Hematopoietic multipotent progenitor cell (in vitro differentiated cells): ENCODE results near the gene ATG7. TPM values are rescaled to one million over a fixed set of nuclear protein-coding genes. Genes with fewer than 3 reads are reported as not detected.
"Not testable (repeated sequence)": the region's sequence is repeated elsewhere in the genome, so short reads cannot be mapped to it uniquely, and the experiment has no call there.

ENCODE experiments used
- DNase-seq, 3 donors: peaks; one replicate each; pipeline ENCODE4 v3.0.0-alpha.2; 2011 to 2015; ENCODE audit warnings: low read depth in 2 of 3, low spot score in 2 of 3
- total RNA-seq: library from RNA; depleted of rRNA; stranded (reverse); fragments of >200 nt; gene quantifications from one replicate; pipeline ENCODE4 v1.2.3, GENCODE V29; 2012

ATG7 gene
- total RNA-seq, 1 donor = 33.9 TPM

- DNase-seq = no peak
Measured at GRCh38 chr3:11452885-11453847, 181.0 kb downstream of the ATG7 start.

DNA sequence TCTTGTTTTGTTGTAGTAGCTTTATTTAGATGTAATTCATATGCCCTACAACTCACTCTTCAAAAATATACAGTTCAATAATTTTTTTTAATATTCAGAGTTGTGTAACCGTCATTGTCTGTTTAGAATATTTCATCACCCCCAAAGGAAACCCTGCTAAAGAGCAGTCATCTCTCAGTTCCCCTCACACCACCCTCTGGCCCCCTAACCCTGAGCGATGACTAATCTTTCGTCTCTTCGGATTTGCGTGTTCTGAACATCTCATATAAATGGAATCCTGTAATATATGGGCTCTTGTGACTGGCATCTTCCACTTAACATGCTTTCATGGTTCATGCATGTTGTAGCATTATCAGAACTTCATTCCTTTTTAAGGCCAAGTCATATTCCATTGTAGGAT, 183.8 kb downstream of the ATG7 start:
- DNase-seq = no peak

DNA sequence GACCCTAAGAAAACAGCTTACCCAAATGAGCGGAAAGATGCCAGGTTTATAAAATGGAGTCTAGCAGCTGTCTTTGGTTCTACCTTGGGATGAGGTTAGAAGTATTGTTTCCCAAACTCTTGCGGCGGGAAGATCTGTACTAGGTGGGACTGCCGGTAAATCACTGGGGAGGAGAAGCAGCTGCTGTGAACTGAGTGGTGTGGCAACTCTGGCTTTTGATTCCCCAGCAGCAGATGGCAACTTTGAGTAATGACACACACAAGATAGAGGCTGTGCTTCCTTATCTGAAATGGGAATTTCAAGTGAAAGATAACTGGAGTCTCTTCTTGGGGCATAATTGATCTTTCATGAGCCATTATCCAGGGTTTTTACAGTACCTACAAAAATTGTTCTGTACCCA, 184.9 kb downstream of the ATG7 start:
- no peak for DNase-seq

GRCh38 chr3:11459186-11459824, 187.1 kb downstream of the ATG7 start:
- DNase-seq = no peak

DNA sequence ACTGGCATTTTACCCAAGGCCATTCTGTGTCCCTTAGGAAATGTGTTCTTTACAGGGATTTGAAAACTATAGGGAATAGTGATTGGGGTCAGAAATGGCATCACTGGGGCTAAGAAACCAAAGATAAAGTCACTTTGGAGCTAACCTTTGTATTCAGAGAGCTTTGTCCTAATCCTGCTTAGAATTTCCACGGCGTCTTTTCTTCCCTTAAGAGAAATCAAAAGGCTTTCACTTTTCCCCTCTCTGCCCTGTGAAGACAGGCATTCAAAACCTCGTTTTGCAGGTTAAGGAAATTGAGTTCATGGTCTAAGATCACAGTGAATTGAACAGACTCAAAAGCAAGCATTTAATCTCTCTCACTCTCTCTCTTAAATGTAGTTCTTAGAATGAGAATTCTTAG, 189.0 kb downstream of the ATG7 start:
- no peak for DNase-seq

DNA sequence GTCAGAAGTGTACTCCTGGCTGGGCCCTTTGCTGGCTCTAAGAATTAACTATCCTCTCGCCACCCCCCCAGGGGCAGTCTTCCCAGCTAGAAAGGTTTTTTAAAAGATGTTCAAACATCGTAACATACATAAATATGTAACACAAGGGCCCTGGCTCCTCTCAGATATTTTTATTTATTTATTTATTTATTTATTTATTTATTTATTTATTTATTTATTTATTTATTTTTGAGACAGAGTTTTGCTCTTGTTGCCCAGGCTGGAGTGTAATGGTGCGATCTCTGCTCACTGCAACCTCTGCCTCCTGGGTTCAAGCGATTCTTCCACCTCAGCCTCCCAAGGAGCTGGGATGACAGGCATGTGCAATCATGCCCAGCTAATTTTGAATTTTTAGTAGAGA, 190.5 kb downstream of the ATG7 start:
- not testable (repeated sequence) for DNase-seq

GRCh38 chr3:11463591-11463990, 191.4 kb downstream of the ATG7 start:
- no peak for DNase-seq

GRCh38 chr3:11464356-11464755, 192.2 kb downstream of the ATG7 start:
- DNase-seq = no peak

GRCh38 chr3:11465744-11466616, 193.8 kb downstream of the ATG7 start:
- no peak for DNase-seq

- DNase-seq = no peak
Measured at GRCh38 chr3:11467875-11468274, 195.7 kb downstream of the ATG7 start.

DNA sequence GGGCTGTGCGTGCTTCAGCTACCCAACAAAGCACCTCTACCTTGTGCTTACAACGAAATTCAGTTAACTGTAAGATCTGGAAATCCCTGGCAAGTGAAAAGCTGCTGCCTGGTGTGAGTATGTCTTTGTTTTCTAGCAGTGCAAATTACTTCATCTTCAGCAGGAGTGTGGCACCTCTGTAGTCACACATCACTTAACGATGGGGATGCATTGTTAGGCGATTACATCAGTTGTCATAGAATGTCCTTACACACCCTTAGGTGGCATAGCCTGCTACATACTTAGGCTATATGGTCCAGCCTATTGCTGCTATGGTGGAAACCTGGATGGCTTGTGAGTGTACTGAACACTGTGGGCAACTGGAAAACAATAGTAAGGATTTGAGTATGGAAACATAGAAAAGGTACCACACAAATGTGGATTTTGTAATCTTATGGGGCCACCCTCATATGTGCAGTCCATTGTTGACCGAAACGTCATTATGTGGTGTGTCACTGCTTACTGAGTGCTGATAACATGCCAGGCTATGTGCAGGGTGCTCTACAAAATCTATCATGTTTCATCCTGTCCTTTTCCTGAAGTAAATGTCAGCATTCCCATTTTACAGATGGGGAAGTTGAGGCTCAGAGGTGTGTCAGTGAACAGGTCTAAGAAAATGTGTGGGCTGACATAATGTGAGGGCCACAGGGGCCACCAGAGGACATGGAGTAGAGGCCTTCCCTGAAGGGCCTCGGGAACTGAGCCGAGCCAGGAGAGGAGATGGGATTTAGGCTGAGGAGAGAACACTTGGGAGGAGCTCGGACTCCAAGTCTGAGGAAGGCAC, 198.0 kb downstream of the ATG7 start:
- no peak for DNase-seq

DNA sequence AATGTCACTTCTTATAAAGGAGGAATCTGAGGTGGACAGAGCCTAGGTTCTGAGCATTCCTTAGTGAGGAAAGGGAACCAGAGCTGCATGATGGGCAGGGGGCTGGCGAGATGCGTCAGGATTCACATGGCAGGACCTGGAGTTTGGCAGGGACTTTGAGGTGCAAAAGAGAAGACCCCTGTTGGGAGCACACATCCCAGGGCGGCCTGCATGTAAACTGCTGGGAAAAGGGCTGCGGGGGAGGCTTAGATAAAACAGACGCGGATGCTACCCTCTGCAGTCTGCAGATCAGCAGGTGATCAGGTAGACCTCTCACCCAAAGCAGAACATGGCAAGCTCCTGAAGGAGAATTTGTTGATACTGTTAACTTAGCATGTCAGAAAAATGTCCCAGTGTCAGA, 203.1 kb downstream of the ATG7 start:
- no peak for DNase-seq

DNA sequence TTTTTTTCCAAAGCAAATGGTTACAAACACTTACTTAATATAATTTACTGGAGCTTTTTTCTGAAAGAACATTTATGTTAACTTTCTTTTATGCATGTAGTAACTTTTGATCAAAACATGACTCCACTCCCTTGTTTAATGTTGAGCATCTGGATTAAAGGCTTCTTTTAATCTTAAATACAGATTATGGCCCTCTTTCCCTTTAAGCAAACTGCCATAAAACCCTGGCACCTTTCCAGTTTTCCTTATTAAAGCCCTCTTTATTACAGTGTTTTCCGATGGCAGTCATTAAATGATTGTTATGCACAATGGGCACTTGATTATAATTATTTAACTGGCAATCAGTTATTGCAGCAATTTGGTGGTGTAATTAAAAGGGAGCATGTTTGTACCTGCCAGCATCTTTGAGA, 204.5 kb downstream of the ATG7 start:
- DNase-seq = no peak

DNA sequence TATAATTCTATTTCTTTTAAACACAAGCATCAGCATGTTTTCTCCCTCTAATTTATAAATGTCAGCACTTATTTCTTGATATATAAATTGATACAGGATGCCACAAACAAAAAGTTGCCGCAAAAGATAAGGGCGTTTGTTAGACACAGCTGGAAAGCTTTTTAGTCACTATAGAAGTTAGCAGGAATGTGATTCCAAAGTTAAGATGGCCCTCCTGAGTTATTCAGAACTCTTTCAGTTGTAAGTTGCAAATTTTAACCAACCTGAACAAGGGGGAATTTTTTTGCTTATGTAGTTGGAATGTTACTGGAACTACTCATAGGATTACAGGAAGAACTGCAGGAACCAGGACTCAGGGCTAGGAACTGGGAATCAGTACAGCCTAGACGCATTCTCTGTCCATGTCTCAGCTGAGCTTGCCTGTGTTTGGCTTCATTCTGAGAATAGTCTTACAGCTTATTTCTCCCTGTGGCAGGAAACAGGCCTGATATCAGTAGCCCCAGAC, 205.3 kb downstream of the ATG7 start:
- DNase-seq = no peak

DNA sequence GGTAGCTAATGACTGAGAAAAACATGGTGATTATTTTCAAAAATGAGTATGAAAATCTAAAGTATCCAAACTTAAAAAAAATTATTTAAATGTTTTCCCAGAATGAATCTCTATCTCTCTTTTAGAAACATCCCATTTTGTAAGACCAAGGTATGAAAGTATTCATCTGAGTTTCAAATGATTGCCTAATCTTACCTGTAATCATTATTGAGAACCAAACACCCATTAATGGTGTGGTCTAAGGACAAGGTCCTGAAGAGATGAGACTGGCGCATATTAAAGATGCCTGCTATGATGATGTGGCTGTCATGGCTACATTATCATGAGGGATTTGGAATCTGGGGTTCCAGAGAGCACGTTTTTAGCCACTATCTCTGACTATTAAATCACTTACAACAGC, 206.0 kb downstream of the ATG7 start:
- no peak for DNase-seq

DNA sequence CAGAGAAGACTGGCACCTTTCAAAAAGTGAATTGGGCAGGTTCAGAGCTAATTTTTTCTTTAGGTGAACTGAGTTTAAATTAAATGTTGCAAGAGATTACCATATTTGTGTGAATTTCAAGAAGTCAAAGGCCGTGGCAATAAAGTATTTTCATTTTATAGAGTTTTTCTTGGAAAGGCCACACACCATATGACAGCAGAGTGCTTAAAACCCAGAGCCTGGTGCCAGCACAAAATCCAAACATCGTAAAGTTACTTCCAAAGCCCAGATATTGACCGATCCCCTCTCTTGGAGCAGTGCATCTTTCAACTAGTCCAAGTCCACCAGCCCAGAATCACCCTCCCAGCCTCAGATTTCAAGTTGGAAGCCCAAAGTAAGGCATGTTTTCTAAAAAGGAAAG, 207.0 kb downstream of the ATG7 start:
- DNase-seq = no peak

- DNase-seq = no peak
Measured at GRCh38 chr3:11480663-11481298, 208.6 kb downstream of the ATG7 start.

DNA sequence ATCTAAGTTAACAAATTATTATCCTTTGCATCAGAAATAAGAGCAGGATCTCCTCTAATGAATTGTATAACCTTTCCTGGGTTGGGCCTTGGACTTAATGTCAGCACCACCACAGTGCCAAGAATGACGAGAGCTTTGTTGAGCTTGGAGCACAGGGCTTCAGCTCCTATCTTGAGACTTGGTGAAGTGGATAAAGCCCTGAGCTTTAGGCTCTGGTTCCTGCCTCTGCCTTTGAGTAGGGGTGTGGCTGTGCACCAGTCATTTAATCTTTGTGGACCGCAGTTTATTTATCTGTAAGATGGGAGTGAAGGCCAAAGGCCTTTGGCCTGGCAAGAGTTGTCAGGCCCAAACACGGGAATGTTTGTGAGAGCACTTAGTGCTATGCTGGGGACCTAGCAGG, 209.4 kb downstream of the ATG7 start:
- no peak for DNase-seq

DNA sequence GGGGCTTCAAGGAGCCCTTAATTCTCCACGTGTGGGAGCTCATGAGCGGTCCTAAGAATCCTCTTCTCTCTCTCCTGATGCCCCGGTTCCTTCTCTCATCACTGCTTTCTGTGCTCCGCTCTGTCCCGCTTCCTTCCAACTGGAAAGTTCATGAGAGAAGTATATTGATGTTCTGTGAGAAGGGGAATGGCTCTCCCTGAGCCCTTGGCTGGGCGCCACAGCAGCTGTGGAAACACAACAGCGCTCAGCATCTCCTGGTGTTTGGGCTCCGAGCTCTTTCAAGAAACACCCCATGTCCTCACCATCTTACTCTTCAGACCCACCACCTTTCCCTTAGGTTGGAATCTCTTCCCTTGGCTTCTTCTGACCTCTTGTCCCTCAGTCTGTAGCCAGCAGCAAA, 209.8 kb downstream of the ATG7 start:
- DNase-seq = no peak

- not testable (repeated sequence) for DNase-seq
Measured at GRCh38 chr3:11488356-11488755, 216.2 kb downstream of the ATG7 start.
